OCI-LY3 (cell line): ENCODE data around the gene VKORC1.

ENCODE experiments used
- EZH2phosphoT487 ChIP-seq: fragments of 200-600 bp; shearing (Covaris generic); IDR thresholded peaks from 2 replicates; pipeline ENCODE4 v1.6.1; 2018; ENCODE audit warnings: antibody characterized with exemption, mixed run types, low read depth
- TF ChIP-seq, protein P1 (sequence below): fragments of 200-600, 300-600 bp; sonication (generic); IDR thresholded peaks from 2 replicates; pipeline ENCODE4 v1.5.1; 2014; ENCODE audit warnings: antibody characterized with exemption, low read length, low read depth

DNA sequence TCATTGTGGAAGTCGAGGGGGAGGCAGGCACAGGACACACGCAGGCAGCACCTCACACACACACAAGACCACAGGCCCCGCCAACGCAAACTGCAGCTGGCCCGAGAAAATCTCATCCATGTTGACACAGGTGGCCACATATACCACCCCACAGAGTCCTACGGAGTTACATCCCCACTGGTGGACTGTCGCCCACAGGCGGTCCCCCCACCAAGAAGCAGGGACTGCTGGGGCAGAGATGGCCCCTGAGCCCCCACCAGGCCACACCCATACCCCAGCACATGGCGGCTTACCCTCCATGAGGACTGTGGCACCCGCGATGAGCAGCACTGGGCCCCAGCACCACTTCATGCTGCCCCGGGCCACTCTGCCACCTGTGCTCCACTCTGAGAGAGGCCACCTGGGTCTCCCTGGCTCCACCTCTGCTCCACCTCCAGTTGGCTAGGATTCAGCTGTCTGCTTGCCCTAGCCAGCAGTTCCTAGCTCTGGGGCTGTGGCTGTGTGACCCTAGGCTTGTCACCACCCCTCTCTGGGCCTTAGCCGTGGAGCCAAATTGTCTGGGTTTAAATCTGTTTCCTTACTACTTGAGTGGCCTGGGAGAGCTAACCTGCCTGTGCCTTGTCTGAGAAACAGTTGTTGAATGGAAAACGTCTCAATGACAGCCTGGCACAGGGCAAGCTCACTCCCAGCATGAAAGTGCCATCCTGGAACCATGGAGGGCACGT is 6.0 kb downstream of the VKORC1 start, which contains the start of gene PRSS53:
- TF ChIP-seq, protein P1, sequence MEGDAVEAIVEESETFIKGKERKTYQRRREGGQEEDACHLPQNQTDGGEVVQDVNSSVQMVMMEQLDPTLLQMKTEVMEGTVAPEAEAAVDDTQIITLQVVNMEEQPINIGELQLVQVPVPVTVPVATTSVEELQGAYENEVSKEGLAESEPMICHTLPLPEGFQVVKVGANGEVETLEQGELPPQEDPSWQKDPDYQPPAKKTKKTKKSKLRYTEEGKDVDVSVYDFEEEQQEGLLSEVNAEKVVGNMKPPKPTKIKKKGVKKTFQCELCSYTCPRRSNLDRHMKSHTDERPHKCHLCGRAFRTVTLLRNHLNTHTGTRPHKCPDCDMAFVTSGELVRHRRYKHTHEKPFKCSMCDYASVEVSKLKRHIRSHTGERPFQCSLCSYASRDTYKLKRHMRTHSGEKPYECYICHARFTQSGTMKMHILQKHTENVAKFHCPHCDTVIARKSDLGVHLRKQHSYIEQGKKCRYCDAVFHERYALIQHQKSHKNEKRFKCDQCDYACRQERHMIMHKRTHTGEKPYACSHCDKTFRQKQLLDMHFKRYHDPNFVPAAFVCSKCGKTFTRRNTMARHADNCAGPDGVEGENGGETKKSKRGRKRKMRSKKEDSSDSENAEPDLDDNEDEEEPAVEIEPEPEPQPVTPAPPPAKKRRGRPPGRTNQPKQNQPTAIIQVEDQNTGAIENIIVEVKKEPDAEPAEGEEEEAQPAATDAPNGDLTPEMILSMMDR = no peak
- TF ChIP-seq EZH2phosphoT487 = no peak
